Measurements from ENCODE around the gene C12orf42. TPM values are rescaled to one million over a fixed set of nuclear protein-coding genes. Genes with fewer than 3 reads are reported as not detected.
"Not testable (repeated sequence)": the region's sequence is repeated elsewhere in the genome, so short reads cannot be mapped to it uniquely, and the experiment has no call there.

The C12orf42 gene
- total and polyA plus RNA-seq, 2 of the 4 experiments (the other 2 are of a cell fraction): not detected

DNA sequence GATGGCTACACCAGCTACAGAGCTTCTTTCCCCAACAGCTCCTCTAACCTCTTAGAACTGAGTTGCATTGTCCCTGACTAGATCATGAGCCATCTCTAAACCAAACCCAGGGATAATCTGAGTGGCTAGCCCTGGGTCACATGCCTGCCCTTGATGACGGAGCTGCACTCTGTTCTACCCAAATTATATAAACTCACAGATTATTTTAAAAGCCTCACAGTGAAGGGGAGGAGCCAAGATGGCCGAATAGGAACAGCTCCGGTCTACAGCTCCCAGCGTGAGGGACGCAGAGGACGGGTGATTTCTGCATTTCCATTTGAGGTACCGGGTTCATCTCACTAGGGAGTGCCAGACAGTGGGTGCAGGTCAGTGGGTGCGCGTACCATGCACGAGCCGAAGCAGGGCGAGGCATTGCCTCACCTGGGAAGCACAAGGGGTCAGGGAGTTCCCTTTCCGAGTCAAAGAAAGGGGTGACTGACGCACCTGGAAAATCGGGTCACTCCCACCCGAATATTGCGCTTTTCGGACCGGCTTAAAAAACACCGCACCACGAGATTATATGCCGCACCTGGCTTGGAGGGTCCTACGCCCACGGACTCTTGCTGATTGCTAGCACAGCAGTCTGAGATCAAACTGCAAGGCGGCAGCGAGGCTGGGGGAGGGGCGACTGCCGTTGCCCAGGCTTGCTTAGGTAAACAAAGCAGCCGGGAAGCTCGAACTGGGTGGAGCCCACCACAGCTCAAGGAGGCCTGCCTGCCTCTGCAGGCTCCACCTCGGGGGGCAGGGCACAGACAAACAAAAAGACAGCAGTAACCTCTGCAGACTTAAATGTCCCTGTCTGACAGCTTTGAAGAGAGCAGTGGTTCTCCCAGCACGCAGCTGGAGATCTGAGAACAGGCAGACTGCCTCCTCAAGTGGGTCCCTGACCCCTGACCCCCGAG, 61.3 kb downstream of the C12orf42 start:
- H2BK20ac ChIP-seq (ENCODE audit: low read depth, low read length); H4K91ac ChIP-seq (ENCODE audit: insufficient read depth, low read depth, low read length); DNase-seq; H2AK5ac ChIP-seq (ENCODE audit: low read depth, low read length); H4K5ac ChIP-seq (ENCODE audit: low read depth, low read length); H2AFZ ChIP-seq (replicated peaks; ENCODE audit: low read length, poor library complexity); H4K20me1 ChIP-seq (ENCODE audit: insufficient read depth, low read length); BruUV-seq (replicated peaks); H3K9ac ChIP-seq (ENCODE audit: low read depth, low read length); H2AK9ac ChIP-seq (replicated peaks; ENCODE audit: low read depth, low read length, poor library complexity); dilution Hi-C loops (cut with HindIII; ENCODE audit: low sequenced_read_pairs, unreplicated experiment); in situ Hi-C loops (cut with MboI; ENCODE audit: low sequenced_read_pairs); H3K14ac ChIP-seq (replicated peaks; ENCODE audit: low read depth, low read length); CTCF ChIA-PET; H2BK15ac ChIP-seq (ENCODE audit: low read depth, low read length); H2BK5ac ChIP-seq (ENCODE audit: low read depth, low read length, poor library complexity, severe bottlenecking); H3K27me3 ChIP-seq (ENCODE audit: control insufficient read depth, insufficient read depth, low read length); H3K4me1 ChIP-seq (ENCODE audit: control insufficient read depth, insufficient read depth, low read length); H3K27ac ChIP-seq (ENCODE audit: insufficient read depth, low read length); H3K4me3 ChIP-seq (ENCODE audit: insufficient read depth, low read depth, low read length); H3K23ac ChIP-seq (ENCODE audit: low read depth, low read length); H3K56ac ChIP-seq (ENCODE audit: extremely low read depth, insufficient read depth, low read length); intact Hi-C loops (cut with micrococcal nuclease); POLR2A ChIA-PET (ENCODE audit: unreplicated experiment); H3K18ac ChIP-seq (ENCODE audit: low read depth, low read length); H3K79me1 ChIP-seq (ENCODE audit: low read depth in 1 of 2, low read length in 2 of 2); H2BK120ac ChIP-seq (ENCODE audit: low read depth, low read length); H3K4ac ChIP-seq (ENCODE audit: low read depth, low read length); ATAC-seq (ENCODE audit: low read depth); H3K9me3 ChIP-seq (ENCODE audit: control insufficient read depth, insufficient read depth, low read length); H3K36me3 ChIP-seq (ENCODE audit: control insufficient read depth, insufficient read depth, low read length); H3K4me2 ChIP-seq (ENCODE audit: low read depth, low read length); H4K8ac ChIP-seq (ENCODE audit: low read depth in 2 of 2, low read length in 2 of 2); H3K9me1 ChIP-seq (ENCODE audit: insufficient read depth, low read length): not testable (repeated sequence)
- WGBS, 2 experiments (ENCODE audit: extremely low coverage in 2 of 2, insufficient read length in 1 of 2): no CpG with 5 or more reads among the region's 33 CpGs

Data from IMR-90 (cell line).